Measurements from ENCODE around the gene LRRC14B. TPM values are rescaled to one million over a fixed set of nuclear protein-coding genes. Genes with fewer than 3 reads are reported as not detected.

LRRC14B gene
- total and polyA plus RNA-seq, 2 donors = 0.58 TPM; not detected in 1

DNA sequence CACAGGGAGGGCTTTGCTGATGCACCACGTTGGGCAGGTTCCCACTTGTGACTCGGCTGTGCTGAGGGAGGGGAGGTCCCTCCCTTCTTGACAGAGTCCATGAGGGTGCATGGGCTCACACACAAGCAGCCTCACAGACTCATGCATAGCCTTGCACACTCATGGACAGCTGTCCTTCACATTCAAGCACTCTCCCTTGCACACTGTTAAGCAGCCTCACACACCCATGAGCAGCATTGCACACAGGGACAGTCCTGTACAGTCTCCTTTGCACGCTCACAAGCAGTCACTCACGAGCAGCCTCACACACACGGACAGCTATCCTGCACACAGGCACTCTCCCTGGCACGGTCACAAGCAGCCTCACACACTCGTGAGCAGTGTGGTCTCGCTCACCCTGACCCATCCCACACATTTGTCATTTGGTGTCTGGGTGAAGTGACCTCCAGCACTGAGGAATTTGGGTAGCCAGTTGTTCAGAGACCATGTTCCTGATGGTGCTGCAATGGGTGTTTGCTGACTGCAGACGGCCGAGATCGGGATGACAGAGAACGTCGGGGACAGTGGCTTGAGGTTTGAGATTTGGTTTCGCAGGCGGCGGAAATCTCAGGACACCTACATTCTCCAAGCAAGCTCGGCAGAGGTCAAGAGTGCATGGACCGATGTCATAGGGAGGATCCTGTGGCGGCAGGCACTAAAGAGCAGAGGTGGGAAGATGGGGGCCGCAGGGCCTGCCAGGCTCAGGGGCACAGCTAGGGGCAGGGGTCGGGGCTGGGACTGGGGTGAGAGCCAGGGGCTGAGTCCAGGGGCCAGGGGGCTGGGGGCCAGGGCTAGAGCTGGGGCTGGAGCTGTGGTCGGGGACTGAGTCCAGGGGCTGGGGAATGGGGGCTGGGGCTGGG, 17.7 kb upstream of the LRRC14B start:
- no peak for DNase-seq (ENCODE audit: extremely low spot score)
- Histone ChIP-seq H3K27ac (ENCODE audit: low read depth) (no peak overlapping the region), H3K4me1 (ENCODE audit: insufficient read depth) (no peaks in the 10 kb centered on the region), H3K4me3 (ENCODE audit: low read depth, low read length) (no peak overlapping the region), H3K36me3 (ENCODE audit: insufficient read depth) (no peaks in the 10 kb centered on the region)
- WGBS = 85% methylated on average over 22 of the region's 22 CpGs

- Histone ChIP-seq H3K4me3 (ENCODE audit: low read depth, low read length) (no peak overlapping the region), H3K27ac (ENCODE audit: low read depth) (no peak overlapping the region), H3K4me1 (ENCODE audit: insufficient read depth) (no peaks in the 10 kb centered on the region), H3K36me3 (ENCODE audit: insufficient read depth) (no peaks in the 10 kb centered on the region)
- DNase-seq (ENCODE audit: extremely low spot score) = no peak
- WGBS = 96% methylated on average over 5 of the region's 5 CpGs
Measured at GRCh38 chr5:174291-174600, 17.0 kb upstream of the LRRC14B start.

DNA sequence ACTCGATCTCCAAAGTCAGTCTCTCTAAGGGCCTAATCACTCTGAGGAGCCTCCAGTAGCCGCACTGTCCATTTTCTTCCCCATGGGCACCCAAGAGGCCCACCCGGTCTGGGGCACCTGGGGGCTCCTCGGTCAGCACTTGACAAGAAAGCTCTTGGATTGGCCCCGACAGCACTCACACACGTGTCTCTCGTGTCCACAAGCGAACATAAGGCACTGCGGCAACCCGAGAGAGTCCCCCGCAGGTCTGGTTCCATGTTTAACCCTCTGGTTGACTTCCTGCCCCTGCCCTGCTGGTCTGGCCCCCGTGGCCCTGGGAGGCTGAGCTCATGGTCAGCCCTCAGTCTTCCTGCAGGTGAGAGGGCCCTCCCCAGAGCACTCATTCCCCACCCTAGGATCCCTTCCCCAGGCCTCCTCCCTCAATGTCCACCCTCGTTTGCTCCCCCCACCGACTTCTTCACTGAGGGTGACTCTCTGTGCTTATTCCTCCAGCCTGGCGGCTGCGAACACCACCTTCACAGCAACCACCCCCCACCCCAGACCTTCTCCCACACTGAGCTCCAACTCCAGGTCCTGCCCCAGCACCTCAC, 16.3 kb upstream of the LRRC14B start:
- Histone ChIP-seq H3K27ac (ENCODE audit: low read depth) (no peak overlapping the region), H3K36me3 (ENCODE audit: insufficient read depth) (no peaks in the 10 kb centered on the region), H3K4me1 (ENCODE audit: insufficient read depth) (no peaks in the 10 kb centered on the region), H3K4me3 (ENCODE audit: low read depth, low read length) (no peak overlapping the region)
- 88% methylated on average over 16 of the region's 16 CpGs for WGBS
- DNase-seq (ENCODE audit: extremely low spot score) = no peak

GRCh38 chr5:176296-176823, 14.9 kb upstream of the LRRC14B start:
- WGBS = 76% methylated on average over 11 of the region's 11 CpGs
- H3K36me3 ChIP-seq (ENCODE audit: insufficient read depth) = no peaks in the 10 kb centered on the region
- no peak overlapping the region for H3K4me3 ChIP-seq (ENCODE audit: low read depth, low read length)
- no peak overlapping the region for H3K27ac ChIP-seq (ENCODE audit: low read depth)
- H3K4me1 ChIP-seq (ENCODE audit: insufficient read depth) = no peaks in the 10 kb centered on the region
- no peak for DNase-seq (ENCODE audit: extremely low spot score)

GRCh38 chr5:178110-178509, 13.2 kb upstream of the LRRC14B start:
- no peak for DNase-seq (ENCODE audit: extremely low spot score)
- H3K36me3 ChIP-seq (ENCODE audit: insufficient read depth) = no peaks in the 10 kb centered on the region
- 72% methylated on average over 5 of the region's 5 CpGs for WGBS
- H3K27ac ChIP-seq (ENCODE audit: low read depth) = no peak overlapping the region
- no peak overlapping the region for H3K4me3 ChIP-seq (ENCODE audit: low read depth, low read length)
- H3K4me1 ChIP-seq (ENCODE audit: insufficient read depth) = no peaks in the 10 kb centered on the region

DNA sequence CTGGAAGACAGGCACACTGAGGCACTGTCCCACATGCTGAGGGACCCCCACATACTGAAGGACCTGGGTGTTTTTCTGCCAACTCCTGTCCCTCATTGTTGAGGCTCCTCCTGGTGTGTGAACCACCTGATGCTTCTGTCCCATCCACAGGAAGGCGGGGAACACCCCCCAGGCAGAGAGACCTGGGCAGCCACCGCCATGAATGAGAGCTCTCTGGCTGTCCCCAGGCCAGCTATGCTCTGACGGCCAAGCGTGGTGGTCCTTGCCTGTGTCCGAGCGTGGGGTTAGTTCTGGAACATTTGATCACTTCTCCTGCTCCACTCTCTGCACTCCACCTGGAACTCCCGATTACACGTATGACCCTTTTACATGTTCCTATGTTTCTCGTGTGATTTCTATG, 11.9 kb upstream of the LRRC14B start:
- Histone ChIP-seq H3K4me3 (ENCODE audit: low read depth, low read length) (no peak overlapping the region), H3K4me1 (ENCODE audit: insufficient read depth) (no peaks in the 10 kb centered on the region), H3K36me3 (ENCODE audit: insufficient read depth) (no peaks in the 10 kb centered on the region), H3K27ac (ENCODE audit: low read depth) (no peak overlapping the region)
- DNase-seq (ENCODE audit: extremely low spot score) = no peak
- WGBS = 95% methylated on average over 9 of the region's 9 CpGs

- H3K27ac ChIP-seq (ENCODE audit: low read depth) = no peak overlapping the region
- no peak overlapping the region for H3K4me3 ChIP-seq (ENCODE audit: low read depth, low read length)
- 64% methylated on average over 13 of the region's 13 CpGs for WGBS
- H3K4me1 ChIP-seq (ENCODE audit: insufficient read depth) = no peaks in the 10 kb centered on the region
- DNase-seq (ENCODE audit: extremely low spot score) = no peak
- H3K36me3 ChIP-seq (ENCODE audit: insufficient read depth) = no peaks in the 10 kb centered on the region
Measured at GRCh38 chr5:180286-180918, 10.9 kb upstream of the LRRC14B start.

GRCh38 chr5:181160-181559, 10.1 kb upstream of the LRRC14B start:
- Histone ChIP-seq H3K4me1 (ENCODE audit: insufficient read depth) (no peaks in the 10 kb centered on the region), H3K36me3 (ENCODE audit: insufficient read depth) (no peaks in the 10 kb centered on the region), H3K27ac (ENCODE audit: low read depth) (no peak overlapping the region), H3K4me3 (ENCODE audit: low read depth, low read length) (no peak overlapping the region)
- DNase-seq (ENCODE audit: extremely low spot score) = no peak
- WGBS = 86% methylated on average over 9 of the region's 9 CpGs

DNA sequence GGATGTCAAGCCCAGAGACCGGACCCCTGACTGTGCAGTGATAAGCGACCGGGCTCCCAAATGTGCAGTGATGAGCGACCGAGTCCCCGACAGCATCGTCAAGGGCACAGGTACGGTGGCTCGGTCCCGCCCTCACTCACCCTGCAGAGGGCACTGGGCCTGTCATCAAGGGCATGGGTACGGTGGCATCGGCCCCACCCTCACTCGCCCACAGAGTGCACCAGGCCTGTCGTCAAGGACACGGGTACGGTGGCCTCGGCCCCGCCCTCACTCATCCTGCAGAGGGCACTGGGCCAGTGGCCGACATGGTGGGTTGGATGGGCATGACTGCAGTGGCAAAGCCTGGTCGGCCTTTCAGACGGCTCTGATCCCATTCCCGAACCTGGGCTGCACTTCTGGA, 9.7 kb upstream of the LRRC14B start:
- WGBS = 96% methylated on average over 22 of the region's 22 CpGs
- H3K27ac ChIP-seq (ENCODE audit: low read depth) = no peak overlapping the region
- no peaks in the 10 kb centered on the region for H3K36me3 ChIP-seq (ENCODE audit: insufficient read depth)
- DNase-seq (ENCODE audit: extremely low spot score) = no peak
- H3K4me1 ChIP-seq (ENCODE audit: insufficient read depth) = no peaks in the 10 kb centered on the region
- no peak overlapping the region for H3K4me3 ChIP-seq (ENCODE audit: low read depth, low read length)

GRCh38 chr5:182126-182525, 9.2 kb upstream of the LRRC14B start:
- WGBS = 93% methylated on average over 12 of the region's 12 CpGs
- Histone ChIP-seq H3K27ac (ENCODE audit: low read depth) (no peak overlapping the region), H3K4me3 (ENCODE audit: low read depth, low read length) (no peak overlapping the region), H3K4me1 (ENCODE audit: insufficient read depth) (no peaks in the 10 kb centered on the region), H3K36me3 (ENCODE audit: insufficient read depth) (no peaks in the 10 kb centered on the region)
- no peak for DNase-seq (ENCODE audit: extremely low spot score)

GRCh38 chr5:184471-184870, 6.8 kb upstream of the LRRC14B start:
- H3K4me3 ChIP-seq (ENCODE audit: low read depth, low read length) = no peak overlapping the region
- no peak overlapping the region for H3K27ac ChIP-seq (ENCODE audit: low read depth)
- DNase-seq (ENCODE audit: extremely low spot score) = no peak
- H3K36me3 ChIP-seq (ENCODE audit: insufficient read depth) = no peaks in the 10 kb centered on the region
- 72% methylated on average over 7 of the region's 7 CpGs for WGBS
- no peaks in the 10 kb centered on the region for H3K4me1 ChIP-seq (ENCODE audit: insufficient read depth)

DNA sequence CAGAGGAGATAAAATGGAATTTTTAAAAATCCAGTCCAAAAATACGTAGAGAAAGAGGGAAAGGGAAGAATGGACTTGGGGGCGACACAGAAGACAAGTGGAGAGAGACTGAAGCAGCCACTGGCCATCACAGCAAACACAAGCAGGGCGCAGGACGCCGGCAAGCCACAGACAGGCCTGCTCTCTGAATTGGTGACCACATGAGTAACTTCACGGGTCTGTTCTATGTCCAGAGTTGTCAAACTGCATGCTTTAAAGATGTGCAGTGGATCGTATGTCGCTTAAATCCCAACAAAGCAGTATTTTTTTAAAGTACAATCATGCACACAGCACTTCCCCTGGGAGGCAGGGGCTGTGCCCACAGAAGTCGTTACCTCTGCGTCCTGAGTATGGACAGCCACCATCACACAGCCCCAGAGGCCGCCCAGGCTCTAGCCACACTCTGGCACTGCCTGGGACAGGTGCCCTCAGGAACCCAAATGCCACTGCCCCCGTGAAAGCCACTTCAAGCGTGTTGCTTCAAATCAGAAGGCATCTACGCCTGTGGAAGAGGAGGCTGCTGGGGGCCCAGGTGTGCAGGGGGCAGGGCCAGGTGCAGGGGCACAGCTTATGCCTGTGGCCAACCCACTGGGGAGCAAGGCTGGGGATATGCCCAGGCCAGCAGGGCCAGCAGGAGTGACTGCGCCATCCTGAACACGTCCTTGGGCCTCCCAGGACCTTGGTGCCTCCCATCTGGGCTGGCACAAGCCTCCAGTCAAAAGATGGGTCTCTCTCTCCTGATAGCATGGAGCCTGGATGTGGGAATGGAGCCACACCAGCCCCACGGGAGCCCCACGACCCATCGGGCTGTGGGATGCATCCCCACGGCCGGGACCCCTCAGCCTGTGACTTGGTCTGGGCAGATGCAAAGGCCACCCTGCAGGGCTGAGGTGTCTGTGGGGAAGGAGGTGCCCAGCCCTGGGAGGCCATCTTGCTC, 5.9 kb upstream of the LRRC14B start:
- no peaks in the 10 kb centered on the region for H3K4me1 ChIP-seq (ENCODE audit: insufficient read depth)
- no peak overlapping the region for H3K4me3 ChIP-seq (ENCODE audit: low read depth, low read length)
- no peak overlapping the region for H3K27ac ChIP-seq (ENCODE audit: low read depth)
- 79% methylated on average over 21 of the region's 21 CpGs for WGBS
- H3K36me3 ChIP-seq (ENCODE audit: insufficient read depth) = no peaks in the 10 kb centered on the region
- DNase-seq (ENCODE audit: extremely low spot score) = no peak
